DND-41 (cell line): ENCODE measurements around the gene NUCKS1.

Experiments
- EZH2 ChIP-seq: IDR thresholded peaks from 3 replicates; pipeline ENCODE4 v1.6.1; 2012; ENCODE audit warnings: borderline replicate concordance, low read depth, mild to moderate bottlenecking, moderate library complexity, low read length, inconsistent platforms; ENCODE audit not compliant: severe bottlenecking
- TF ChIP-seq, protein P1 (sequence below): IDR thresholded peaks from 2 replicates; pipeline ENCODE4 v1.5.1; 2012; ENCODE audit warnings: borderline replicate concordance, low read length, moderate library complexity, mild to moderate bottlenecking; ENCODE audit not compliant: poor library complexity, severe bottlenecking; ENCODE audit errors: extremely low read depth

DNA sequence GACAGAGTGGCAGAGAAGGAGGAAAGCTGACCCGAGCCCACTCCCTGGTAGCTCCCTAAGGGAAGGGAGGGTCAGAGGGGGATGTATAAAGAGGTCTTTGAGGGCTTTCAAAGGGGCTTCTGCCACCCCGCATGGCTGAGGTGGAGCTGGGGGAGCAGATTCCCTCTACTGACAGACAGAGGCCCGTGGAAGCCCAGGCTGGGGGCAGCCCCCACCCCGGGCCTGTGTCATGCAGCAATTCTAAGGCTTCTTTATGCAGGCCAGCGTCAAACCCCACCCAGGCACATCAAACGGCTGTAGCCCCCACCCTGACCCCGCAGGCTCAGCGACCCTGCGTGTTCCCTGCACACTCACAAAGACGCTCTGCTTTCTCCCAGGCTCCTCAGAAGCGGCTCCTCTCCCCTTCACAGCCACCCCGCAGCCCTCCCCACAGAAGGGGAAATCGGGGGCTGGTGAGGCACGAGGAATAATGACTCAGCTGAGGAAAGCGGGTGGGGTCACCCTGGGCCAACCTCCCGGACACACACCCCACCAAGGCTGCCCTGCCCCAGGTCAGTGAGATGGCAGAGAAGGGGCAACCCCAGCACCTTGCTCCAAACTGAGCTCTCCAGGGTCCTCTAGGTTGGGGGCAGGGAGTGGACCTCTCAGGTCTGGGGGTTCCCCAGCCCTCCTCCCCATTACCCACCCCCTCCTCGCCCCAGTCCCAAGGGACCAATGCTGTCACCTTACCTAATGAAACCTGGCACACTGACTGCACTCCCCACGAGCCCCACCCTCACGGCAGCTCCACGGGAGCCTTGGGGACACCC lies 80.4 kb downstream of the NUCKS1 start:
- TF ChIP-seq, protein P1, sequence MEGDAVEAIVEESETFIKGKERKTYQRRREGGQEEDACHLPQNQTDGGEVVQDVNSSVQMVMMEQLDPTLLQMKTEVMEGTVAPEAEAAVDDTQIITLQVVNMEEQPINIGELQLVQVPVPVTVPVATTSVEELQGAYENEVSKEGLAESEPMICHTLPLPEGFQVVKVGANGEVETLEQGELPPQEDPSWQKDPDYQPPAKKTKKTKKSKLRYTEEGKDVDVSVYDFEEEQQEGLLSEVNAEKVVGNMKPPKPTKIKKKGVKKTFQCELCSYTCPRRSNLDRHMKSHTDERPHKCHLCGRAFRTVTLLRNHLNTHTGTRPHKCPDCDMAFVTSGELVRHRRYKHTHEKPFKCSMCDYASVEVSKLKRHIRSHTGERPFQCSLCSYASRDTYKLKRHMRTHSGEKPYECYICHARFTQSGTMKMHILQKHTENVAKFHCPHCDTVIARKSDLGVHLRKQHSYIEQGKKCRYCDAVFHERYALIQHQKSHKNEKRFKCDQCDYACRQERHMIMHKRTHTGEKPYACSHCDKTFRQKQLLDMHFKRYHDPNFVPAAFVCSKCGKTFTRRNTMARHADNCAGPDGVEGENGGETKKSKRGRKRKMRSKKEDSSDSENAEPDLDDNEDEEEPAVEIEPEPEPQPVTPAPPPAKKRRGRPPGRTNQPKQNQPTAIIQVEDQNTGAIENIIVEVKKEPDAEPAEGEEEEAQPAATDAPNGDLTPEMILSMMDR: no peak
- no peak for TF ChIP-seq EZH2
